GM19043 (cell line): ENCODE results near the gene TNXB.

ENCODE experiments used
- ATAC-seq: cut with Tn5 transposase; IDR thresholded peaks from one replicate; pipeline ENCODE4 v1.9.1; 2021; ENCODE audit warnings: low read depth; ENCODE audit not compliant: unreplicated experiment

Gene TNXB, protein sequence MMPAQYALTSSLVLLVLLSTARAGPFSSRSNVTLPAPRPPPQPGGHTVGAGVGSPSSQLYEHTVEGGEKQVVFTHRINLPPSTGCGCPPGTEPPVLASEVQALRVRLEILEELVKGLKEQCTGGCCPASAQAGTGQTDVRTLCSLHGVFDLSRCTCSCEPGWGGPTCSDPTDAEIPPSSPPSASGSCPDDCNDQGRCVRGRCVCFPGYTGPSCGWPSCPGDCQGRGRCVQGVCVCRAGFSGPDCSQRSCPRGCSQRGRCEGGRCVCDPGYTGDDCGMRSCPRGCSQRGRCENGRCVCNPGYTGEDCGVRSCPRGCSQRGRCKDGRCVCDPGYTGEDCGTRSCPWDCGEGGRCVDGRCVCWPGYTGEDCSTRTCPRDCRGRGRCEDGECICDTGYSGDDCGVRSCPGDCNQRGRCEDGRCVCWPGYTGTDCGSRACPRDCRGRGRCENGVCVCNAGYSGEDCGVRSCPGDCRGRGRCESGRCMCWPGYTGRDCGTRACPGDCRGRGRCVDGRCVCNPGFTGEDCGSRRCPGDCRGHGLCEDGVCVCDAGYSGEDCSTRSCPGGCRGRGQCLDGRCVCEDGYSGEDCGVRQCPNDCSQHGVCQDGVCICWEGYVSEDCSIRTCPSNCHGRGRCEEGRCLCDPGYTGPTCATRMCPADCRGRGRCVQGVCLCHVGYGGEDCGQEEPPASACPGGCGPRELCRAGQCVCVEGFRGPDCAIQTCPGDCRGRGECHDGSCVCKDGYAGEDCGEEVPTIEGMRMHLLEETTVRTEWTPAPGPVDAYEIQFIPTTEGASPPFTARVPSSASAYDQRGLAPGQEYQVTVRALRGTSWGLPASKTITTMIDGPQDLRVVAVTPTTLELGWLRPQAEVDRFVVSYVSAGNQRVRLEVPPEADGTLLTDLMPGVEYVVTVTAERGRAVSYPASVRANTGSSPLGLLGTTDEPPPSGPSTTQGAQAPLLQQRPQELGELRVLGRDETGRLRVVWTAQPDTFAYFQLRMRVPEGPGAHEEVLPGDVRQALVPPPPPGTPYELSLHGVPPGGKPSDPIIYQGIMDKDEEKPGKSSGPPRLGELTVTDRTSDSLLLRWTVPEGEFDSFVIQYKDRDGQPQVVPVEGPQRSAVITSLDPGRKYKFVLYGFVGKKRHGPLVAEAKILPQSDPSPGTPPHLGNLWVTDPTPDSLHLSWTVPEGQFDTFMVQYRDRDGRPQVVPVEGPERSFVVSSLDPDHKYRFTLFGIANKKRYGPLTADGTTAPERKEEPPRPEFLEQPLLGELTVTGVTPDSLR (N-terminal part only)

GRCh38 chr6:32109114-32109764 is at the start of gene TNXB:
Gene TNXB, minus strand, starts transcription at chr6:32109338. Its CDS starts 11,140 bp downstream, at chr6:32098198.
- no peak for ATAC-seq

- ATAC-seq, result no peak
These were observed 48.9 kb upstream of the TNXB start for GRCh38 chr6:32158052-32158451.

DNA sequence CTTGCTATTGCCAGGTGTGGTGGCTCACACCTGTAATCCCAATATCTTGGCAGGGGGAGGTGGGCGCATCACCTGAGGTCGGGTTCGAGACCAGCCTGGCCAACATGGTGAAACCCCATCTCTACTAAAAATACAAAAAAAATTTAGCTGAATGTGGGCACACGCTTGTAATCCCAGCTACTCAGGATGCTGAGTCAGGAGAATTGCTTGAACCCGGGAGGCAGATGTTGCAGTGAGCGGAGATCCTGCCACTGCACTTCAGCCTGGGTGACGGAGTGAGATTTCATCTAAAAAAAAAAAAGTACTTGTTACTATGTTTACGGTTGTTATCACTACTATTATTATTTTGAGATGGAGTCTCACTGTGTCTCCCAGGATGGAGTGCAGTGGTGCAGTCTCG is 47.8 kb upstream of the TNXB start:
- no peak for ATAC-seq

- ATAC-seq, result peak; percentile 70
These were observed 45.5 kb upstream of the TNXB start for GRCh38 chr6:32154514-32155161.

DNA sequence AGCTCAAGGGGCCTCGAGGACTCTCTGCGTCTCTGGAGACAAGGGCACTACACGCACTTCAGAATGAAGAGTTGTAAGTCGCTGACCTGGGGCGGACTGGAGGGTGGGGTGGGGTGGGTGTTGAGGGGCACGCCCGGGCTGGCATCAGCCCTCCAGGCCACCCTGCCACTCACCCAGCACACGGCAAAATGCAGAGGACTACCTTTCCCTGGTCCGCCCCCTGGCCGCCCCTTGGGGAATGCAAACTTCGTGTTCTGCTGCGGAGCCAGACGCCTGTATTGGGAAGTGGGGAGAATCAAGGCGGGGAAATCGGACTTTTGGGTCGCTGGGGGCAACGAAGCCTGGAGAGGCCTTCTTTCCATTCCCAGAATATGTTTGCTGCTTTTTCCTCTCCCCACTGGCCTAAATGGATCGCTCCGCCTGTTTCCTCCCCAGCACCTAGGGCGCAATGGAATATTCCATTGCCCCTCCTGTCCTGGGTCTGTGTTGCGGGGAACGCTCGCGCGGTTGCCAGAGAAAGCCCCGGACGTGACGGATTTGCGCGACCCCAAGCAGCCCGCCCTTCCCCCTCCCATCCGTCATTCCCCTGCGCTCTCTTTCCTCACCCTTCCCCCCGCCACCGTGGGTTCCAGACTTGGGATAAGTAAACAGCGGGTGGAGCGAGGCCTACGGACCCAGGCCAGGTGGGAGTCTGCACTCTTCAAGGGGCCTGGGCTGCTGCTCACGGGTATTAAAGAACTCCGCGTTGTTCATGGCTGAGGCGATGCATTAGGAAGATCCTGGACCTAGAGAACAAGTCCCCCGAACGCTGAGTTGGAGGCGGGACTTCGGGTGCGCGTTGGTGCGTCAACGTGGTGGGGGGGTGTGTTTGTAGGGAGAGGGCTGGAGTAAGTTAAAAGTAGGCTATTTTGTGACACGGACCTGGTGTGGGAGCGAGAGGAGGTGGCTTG is 44.7 kb upstream of the TNXB start, which contains the start of gene PPT2:
Gene PPT2, plus strand, starts transcription at position 578 of the 950 bp plus-strand sequence. CDS start 454 bp downstream, outside the sequence.
- no peak for ATAC-seq

DNA sequence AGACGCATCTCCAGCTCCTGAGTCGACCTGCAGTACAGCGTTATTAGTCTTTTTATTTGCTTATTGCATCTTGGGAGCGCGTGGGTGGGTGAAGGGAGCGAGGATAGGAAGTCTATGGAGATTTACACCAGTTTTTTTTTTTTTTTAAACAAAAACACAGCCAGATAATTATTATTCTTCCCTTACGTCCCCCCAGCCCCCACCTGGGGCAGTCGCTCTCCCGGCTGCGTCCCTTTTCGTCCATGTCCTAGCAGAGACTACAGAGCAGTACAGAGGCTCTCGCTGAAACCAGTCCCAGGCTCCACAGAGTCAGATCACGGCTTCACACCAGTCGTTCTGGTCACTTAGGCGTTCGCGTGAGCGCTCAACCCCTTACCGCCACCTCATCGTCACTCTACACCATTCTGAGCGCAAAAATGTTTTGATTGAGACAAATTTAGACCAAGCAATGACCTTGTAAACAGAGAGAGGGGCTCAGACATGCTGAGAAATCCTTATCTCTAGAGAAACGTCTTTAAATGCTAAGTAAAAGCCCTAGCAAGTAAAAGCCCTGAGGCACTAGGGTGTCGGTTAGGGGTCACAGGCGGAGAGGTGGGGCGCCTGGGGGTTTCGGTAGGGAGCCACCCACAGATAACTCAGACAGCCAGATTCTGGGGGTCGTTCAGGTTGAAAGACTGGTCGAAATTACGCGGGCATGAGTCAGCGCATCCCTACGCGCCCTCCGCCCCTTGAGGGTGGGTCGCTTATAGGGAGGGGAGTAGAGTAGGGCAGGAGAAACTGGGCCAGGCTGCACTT is 43.8 kb upstream of the TNXB start:
- ATAC-seq, result no peak

DNA sequence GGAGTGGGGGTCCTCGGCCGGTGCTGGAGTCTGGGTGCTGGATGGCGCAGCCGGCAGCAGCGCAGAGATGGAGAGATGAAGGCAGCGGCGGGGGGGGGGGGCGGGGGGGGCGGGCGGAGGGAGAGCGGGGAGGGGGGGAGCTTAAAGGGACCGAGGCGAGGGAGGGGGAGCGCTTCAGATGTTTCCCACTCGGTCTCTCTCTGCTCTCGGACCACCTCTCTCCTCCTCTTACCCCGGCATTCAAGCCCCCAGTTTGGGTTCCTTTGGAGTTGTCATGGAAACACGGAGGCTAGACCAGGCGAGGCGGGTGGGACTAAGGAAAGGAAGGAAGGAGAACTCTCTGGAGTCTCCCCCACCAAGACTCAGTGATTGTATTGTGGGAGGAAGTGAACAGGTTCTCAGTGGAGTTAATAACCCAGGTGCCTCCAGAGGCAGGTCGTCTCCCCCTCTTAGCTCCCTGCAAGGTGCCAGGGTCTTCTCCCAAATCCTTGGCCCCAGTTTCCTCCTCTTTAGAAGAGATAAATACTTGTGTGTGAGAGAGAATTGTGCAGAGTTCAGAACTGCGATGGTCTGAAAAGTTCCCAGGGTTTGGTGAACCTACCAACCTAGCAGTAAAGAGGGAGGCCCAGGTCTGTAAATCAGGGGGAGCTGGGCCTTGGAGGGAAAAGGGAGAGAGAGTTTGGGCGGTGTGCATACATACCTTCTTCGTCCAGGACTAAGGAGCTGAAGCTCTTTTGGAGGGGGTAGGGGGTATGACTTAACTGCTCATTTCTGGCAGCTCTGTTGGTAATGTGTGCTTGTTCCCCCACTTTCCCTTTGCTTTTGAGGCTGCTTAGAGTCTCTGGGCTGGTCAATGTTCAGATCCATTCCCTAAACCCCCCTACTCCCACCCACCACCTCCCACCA is 43.0 kb upstream of the TNXB start, which contains the start of gene PRRT1:
Gene PRRT1, minus strand, starts transcription at position 77 of the 906 bp plus-strand sequence. CDS start 112 bp downstream, outside the sequence.
- no peak for ATAC-seq

DNA sequence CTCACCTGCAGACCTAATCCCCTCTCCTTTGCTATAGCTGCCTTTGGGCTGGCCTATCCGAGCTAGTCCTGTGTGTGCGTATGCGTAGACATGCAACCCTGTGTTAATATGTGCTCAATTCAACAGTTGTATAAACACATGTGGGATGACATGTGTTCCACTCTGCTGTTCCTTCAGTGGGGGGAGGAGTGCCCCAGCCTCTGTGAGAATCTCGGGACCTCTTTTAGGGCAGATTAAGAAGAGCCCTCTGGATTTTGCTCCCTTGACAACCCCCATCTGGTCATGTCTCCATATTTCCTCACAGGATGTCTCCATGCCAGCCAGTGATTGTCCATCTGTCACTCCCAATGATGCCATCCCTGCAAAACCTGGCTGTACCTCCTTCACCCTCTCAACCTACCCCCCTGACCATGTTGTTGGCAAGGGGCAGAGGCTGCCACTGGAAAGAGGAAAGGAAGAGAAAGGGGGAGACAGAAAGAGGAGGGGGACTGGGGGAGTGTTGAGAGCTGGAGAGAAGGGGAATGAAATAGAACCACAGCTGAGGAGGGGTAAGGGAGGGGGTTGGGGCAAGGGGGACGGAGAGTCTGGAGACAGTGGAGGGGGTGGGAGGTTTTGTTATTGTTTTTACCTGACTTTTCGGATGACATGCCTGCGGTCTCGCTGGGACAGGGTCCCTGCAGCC is 42.2 kb upstream of the TNXB start:
- no peak for ATAC-seq

DNA sequence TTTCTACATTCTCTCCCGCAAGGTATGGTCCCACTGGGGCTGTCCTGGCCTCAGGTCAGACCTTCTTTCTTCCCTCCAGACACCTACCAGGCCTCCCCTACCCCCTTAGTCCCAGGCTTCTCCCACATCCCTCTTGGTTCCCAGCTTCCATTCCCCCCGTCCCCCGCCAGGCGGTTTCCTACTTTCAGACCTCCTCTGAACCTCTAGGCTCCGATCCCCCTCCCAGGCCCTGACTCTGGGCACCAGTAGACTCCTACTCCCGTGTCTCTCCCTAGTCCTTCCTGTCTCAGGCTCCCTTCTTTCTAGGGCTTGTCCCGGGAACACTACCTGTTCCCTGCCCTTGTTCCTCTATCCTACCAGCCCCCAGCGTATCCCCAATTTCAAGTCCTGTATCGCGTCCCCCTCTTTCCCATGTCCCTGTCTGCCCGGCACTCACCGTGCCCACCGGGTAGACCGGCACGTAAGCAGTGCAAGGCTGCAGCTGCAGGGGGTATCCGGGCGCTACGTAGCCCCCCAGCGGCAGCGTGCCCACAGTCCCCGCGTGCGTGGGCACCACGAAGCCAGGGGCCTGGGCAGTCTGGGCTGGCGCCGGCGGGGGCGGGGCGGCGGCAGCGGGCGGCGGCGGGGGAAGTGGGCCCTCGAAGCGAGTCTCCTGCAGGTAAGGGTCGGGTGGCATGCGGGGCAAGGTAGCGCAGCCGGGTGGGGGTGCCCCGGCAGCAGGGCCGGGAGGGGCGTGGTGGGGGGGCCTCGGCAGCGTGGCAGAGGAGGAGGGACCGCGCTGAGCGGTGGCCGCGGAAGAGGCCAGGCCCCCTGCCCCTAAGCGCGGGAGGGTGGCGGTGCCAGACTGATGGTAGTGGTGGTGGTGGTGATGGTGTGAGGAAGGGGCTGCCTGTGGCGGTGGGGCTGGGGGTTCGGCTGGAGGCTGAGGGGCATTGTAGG is 41.1 kb upstream of the TNXB start:
- ATAC-seq, result no peak

- no peak for ATAC-seq
These were observed 40.1 kb upstream of the TNXB start for GRCh38 chr6:32149092-32149755.

DNA sequence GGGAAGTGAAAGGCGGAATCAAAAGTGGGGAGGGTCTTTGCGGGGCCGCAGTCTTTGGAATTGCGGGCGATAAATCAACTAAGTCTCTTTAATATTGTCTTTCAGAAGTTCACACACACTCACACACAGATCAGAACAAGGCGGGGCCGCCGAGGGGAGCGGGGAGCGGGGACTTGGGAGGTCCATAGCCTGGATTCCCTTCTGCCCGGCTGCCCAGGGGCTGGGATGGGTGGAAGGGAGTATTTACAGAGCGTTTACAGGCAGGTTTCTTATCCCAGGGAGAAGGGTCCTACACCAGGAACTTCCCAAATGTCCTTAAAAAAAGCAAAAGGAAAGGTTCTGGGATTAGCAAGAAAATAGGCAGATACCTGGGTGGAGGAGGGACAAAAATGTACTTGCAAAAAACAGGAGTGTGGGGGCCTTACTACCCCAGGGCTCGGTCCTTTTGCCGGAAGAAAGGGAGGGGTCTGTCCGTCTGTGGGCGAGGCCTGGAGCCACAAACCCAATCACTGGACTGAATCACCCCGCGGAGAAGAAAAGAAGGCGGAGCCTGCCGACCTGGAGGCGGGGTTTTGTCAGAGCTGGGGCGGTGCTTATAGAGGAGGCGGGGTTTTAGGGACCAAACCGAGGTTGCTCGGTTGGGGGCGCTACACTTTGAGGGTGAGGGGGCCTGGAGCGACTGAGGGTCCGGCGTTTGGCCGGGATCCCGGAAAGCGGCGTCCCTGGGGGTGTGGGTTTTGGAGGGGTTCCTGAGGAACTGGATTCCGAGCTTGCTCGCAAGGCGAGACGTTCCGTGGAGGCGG is 39.4 kb upstream of the TNXB start:
- ATAC-seq, result no peak

DNA sequence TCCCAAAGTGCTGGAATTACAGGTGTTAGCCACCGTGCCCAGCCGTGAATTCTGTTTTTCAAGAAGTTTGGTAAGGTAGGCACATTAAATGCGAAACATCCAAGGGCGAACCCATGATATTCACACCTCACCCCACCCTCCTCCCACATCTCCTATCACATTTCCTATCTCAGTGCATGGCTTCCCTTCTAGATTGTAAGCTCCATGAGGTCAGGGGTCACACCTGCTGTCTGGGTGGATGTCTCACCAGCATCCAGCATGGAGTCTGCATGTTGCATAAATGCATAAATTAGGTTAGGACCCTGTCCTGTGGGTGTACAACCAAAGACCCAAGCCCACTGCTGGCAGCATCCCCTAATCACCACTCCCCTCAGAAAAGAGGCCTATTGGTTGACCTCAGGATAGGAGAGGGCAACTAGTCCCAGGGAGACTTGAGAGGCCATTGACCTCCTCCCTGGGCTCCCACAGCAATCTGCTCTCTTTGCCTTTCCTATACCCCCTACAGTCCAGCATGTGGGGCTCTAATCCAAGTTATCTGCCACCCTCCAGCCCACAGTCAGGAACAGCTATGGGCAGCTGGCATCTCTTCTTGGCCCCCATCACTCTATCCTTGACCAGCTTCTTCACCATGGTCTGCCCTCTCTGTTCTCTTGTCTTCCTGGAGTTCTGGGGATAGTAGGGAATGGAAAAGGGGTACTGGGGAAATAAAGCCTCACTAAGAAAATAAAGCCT is 38.4 kb upstream of the TNXB start:
- ATAC-seq, result no peak

DNA sequence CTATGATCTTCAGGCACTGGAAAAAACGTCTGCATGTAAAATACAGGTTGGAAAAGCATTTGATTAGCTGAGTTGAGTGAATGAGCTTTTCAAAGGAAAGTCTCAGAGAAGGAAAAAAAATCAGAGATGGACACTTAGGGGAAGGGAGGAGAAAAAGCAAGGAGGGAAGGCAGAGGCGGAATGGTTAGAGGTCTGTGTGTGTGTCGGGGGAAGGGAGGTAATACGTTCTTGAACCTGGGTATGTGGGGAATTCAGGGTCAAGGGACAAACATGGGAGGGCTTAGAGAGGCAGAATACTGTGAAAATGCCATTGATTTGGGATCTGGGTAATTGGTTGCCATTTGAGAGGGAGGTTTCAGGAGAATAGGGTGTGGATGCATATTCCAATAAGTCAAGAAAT is 37.5 kb upstream of the TNXB start:
- no peak for ATAC-seq
